HS-27A (cell line): Measurements from ENCODE around the gene ADGRV1.

Source experiments
- DNase-seq: peaks from one replicate; pipeline ENCODE4 v3.0.0-alpha.2; 2012; ENCODE audit warnings: low read depth, missing footprints

The ADGRV1 gene

GRCh38 chr5:91174396-91174795, 615.8 kb downstream of the ADGRV1 start:
- DNase-seq: no peak

GRCh38 chr5:91175708-91176107, 617.1 kb downstream of the ADGRV1 start:
- DNase-seq: no peak

- DNase-seq: no peak
Observed at GRCh38 chr5:91176288-91177016, 617.9 kb downstream of the ADGRV1 start.

- no peak for DNase-seq
Observed at GRCh38 chr5:91177085-91177484, 618.5 kb downstream of the ADGRV1 start.

GRCh38 chr5:91177639-91178038, 619.0 kb downstream of the ADGRV1 start:
- DNase-seq: no peak

- DNase-seq: no peak
Observed at GRCh38 chr5:91178461-91178860, 619.9 kb downstream of the ADGRV1 start.

- DNase-seq: no peak
Observed at GRCh38 chr5:91179018-91179417, 620.4 kb downstream of the ADGRV1 start.

- DNase-seq: no peak
Observed at GRCh38 chr5:91180506-91180905, 621.9 kb downstream of the ADGRV1 start.

- no peak for DNase-seq
Observed at GRCh38 chr5:91182763-91183162, 624.2 kb downstream of the ADGRV1 start.

- DNase-seq: no peak
Observed at GRCh38 chr5:91183743-91184142, 625.1 kb downstream of the ADGRV1 start.

GRCh38 chr5:91186101-91186500, 627.5 kb downstream of the ADGRV1 start:
- DNase-seq: no peak

- DNase-seq: no peak
Observed at GRCh38 chr5:91187032-91187431, 628.4 kb downstream of the ADGRV1 start.

GRCh38 chr5:91188755-91189154, 630.2 kb downstream of the ADGRV1 start:
- no peak for DNase-seq

- no peak for DNase-seq
Observed at GRCh38 chr5:91189480-91190313, 631.1 kb downstream of the ADGRV1 start.

GRCh38 chr5:91190314-91190690, 631.7 kb downstream of the ADGRV1 start:
- no peak for DNase-seq

- DNase-seq: no peak
Observed at GRCh38 chr5:91194824-91195381, 636.3 kb downstream of the ADGRV1 start.

- no peak for DNase-seq
Observed at GRCh38 chr5:91200692-91201091, 642.1 kb downstream of the ADGRV1 start.

- no peak for DNase-seq
Observed at GRCh38 chr5:91206103-91206502, 647.5 kb downstream of the ADGRV1 start.

GRCh38 chr5:91206734-91207133, 648.1 kb downstream of the ADGRV1 start:
- DNase-seq: no peak

GRCh38 chr5:91207248-91207647, 648.7 kb downstream of the ADGRV1 start:
- no peak for DNase-seq

GRCh38 chr5:91211997-91212713, 653.6 kb downstream of the ADGRV1 start:
- DNase-seq: no peak

GRCh38 chr5:91212714-91213092, 654.1 kb downstream of the ADGRV1 start:
- DNase-seq: no peak
